Heart left ventricle (tissue), 16 donors: ENCODE results near the gene RPS8. TPM values are rescaled to one million over a fixed set of nuclear protein-coding genes. Genes with fewer than 3 reads are reported as not detected.

Experiments used
- ATAC-seq, 4 donors: fragments of 200-7000 bp; cut with Tn5 transposase; one replicate each; pipeline ENCODE4 v1.9.1; 2020 to 2022; ENCODE audit warnings: moderate library complexity in 4 of 4, mild to moderate bottlenecking in 3 of 4, moderate number of reproducible peaks in 1 of 4
- DNase-seq, 5 donors: peaks; one replicate each; pipeline ENCODE4 v3.0.0-alpha.2; 2020
- H3K27ac ChIP-seq, 12 donors: fragments of 200-600 bp; sonication (generic) in 4 of 12; one replicate each; pipeline versions ENCODE4 v1.5.0 to v1.8.0; 2016 to 2022; ENCODE audit warnings: mild to moderate bottlenecking in 2 of 12
- H3K27me3 ChIP-seq, 9 donors: fragments of 200-600 bp; sonication (generic) in 2 of 9; one replicate each; pipeline versions ENCODE4 v1.5.1 to v1.8.0; 2016 to 2022; ENCODE audit warnings: mild to moderate bottlenecking in 3 of 9
- H3K36me3 ChIP-seq, 9 donors: fragments of 200-600 bp; sonication (generic) in 2 of 9; one replicate each; pipeline versions ENCODE4 v1.5.0 to v1.8.0; 2018 to 2022; ENCODE audit warnings: mild to moderate bottlenecking in 2 of 9
- H3K4me1 ChIP-seq, 12 donors: fragments of 200-600 bp; sonication (generic) in 4 of 12; one replicate each; pipeline versions ENCODE4 v1.5.0 to v1.8.0; 2016 to 2022; ENCODE audit warnings: mild to moderate bottlenecking in 3 of 12
- H3K4me3 ChIP-seq, 12 donors: fragments of 200-600 bp; sonication (generic) in 4 of 12; one replicate each; pipeline versions ENCODE4 v1.5.0 to v1.8.0; 2017 to 2022; ENCODE audit warnings: mild to moderate bottlenecking in 9 of 12, moderate library complexity in 4 of 12
- H3K9me3 ChIP-seq, 12 donors: fragments of 200-600 bp; sonication (generic) in 4 of 12; one replicate each; pipeline versions ENCODE4 v1.5.0 to v1.8.0; 2016 to 2022; ENCODE audit warnings: mild to moderate bottlenecking in 1 of 12
- CTCF ChIP-seq, 12 donors: fragments of 200-600 bp; sonication (generic) in 4 of 12; IDR thresholded peaks; one replicate each; pipeline versions ENCODE4 v1.5.0 to v1.8.0; 2018 to 2022; ENCODE audit warnings: antibody characterized with exemption in 12 of 12, mild to moderate bottlenecking in 5 of 12
- POLR2A ChIP-seq, 2 donors: fragments of 450-650 bp; IDR thresholded peaks; one replicate each; pipeline ENCODE4 v1.6.1; 2017; ENCODE audit warnings: antibody characterized with exemption in 2 of 2, mild to moderate bottlenecking in 2 of 2, moderate library complexity in 2 of 2
- WGBS, 4 donors: extraction: QIAGEN DNeasy Blood & Tissue Kit in 2 of 4; methylation state at CpG; one replicate each; pipeline versions ENCODE4 v1.1.5 to v1.1.7; 2013 to 2018; 5-methylcytosine and 5-hydroxymethylcytosine counted together
- intact Hi-C, 10 donors: fragments of 100-400 bp; cut with DNase I; formaldehyde crosslinking; loops; one replicate each; pipeline versions ENCODE4 v1.11.1 to v1.14.2; 2022
- polyA plus RNA-seq, 2 donors: library from polyadenylated mRNA; stranded (reverse); fragments of 200-250 nt; gene quantifications; one replicate each; pipeline ENCODE4 v1.2.3, GENCODE V29; 2013
- total RNA-seq, 9 donors: library from RNA; depleted of rRNA in 2 of 9; stranded (reverse); fragments of >200 nt in 2 of 9; fragmentation: NEBNext Ultra II Directional in 3 of 9; extraction: Animal tissue kit (Norgen Biotek cat#: 25700) in 3 of 9; gene quantifications; one replicate each; pipeline versions ENCODE4 v1.1.0 to v1.2.4, GENCODE V29; 2016 to 2023
- donor health status: ischemic (EF 13 %, LVEDD 7.1; RV severe dilation, severe dysfunction).
- donor health status: healthy with polysubstance abuse.
- donor health status: DM: no; HTN: yes; CAD: no.
- donor health status: DM: no; HTN: no; CAD: no.
- donor health status: ischemic (EF 25% LVEDD 6.9; RV normal size, moderate dysfunction).
- donor health status: ischemic (EF 25% LVEDD 5.7; RV mildly dilated, moderate dysfunction).
- donor health status: healthy.
- donor health status: DM: yes; HTN: yes; CAD: no.
- donor health status: ischemic (EF 35%, LVEDD 5.7; RV mildly dilated, moderate dysfunction).
- donor health status: nonischemic (EF 11% LVEDD 7.7; RV severe dilation, severe dysfunction).
- donor health status: DM: yes; HTN: yes; CAD: no.
- donor health status: PGD.
- donor health status: ischemic (EF 29% LVEDD 5.4; RV normal size, mild dysfunction).
- donor health status: nonischemic (EF 23%, LVEDD 6.1; RV moderate dilation, normal function).

RPS8 gene
- total and polyA plus RNA-seq, 11 donors = 576 to 1,848 (median 967) TPM

- WGBS, 4 donors = 23 to 38% (median 26%) methylated on average over 16 to 25 of the region's 25 CpGs
- H3K4me3 ChIP-seq = peak overlapping the region; percentile 32 to 79 (median 64)
- H3K9me3 ChIP-seq = no peaks in the 10 kb centered on the region
- TF ChIP-seq POLR2A (IDR thresholded peaks at IDR 0.05) = no peak
- peak in 1 of 12 donors; percentile 11 for TF ChIP-seq CTCF (IDR thresholded peaks at IDR 0.05)
- ATAC-seq = peak; percentile 3 to 37 (median 32)
- intact Hi-C loops = loop anchor here in 3 of 10 donors (2.0 kb wide), 2 partner anchors 20 to 22 kb away; partner anchors contain the start of gene PLK3 (in 2 of the 3)
- peaks cover 0 to 6% (median 0%) of the 10 kb centered on the region in 9 donors for H3K36me3 ChIP-seq
- H3K27ac ChIP-seq = peak overlapping the region; percentile 85 to 100 (median 94)
- DNase-seq = peak in 2 of 5 donors; percentile 30 to 52
- H3K27me3 ChIP-seq = no peaks in the 10 kb centered on the region
- peaks cover 0 to 30% (median 15%) of the 10 kb centered on the region in 12 donors for H3K4me1 ChIP-seq
Observed at GRCh38 chr1:44820328-44821239, 45.2 kb downstream of the RPS8 start.

GRCh38 chr1:44821240-44821715 lies 45.9 kb downstream of the RPS8 start:
- 92 to 97% (median 92%) methylated on average over 9 of the region's 9 CpGs for WGBS, 4 donors
- Histone ChIP-seq H3K27ac (peak overlapping the region in 5 of 12 donors; percentile 92 to 100 (median 95)), H3K4me3 (peak overlapping the region in 4 of 12 donors; percentile 68 to 79 (median 72)), H3K36me3 (no peaks in the 10 kb centered on the region), H3K9me3 (no peaks in the 10 kb centered on the region), H3K27me3 (no peaks in the 10 kb centered on the region), H3K4me1 (peaks cover 0 to 37% (median 19%) of the 10 kb centered on the region in 12 donors)
- intact Hi-C loops = loop anchor here in 3 of 10 donors (2.0 kb wide), 2 partner anchors 20 to 22 kb away; partner anchors contain the start of gene PLK3 (in 2 of the 3)
- DNase-seq (peak in 2 of 5 donors; percentile 17 to 37), ATAC-seq (no peak)
- TF ChIP-seq POLR2A (IDR thresholded peaks at IDR 0.05) = no peak
- no peak for TF ChIP-seq CTCF (IDR thresholded peaks at IDR 0.05)

- 85 to 100% (median 90%) methylated on average over 2 to 6 of the region's 6 CpGs for WGBS, 4 donors
- ATAC-seq (no peak), DNase-seq (peak in 2 of 5 donors; percentile 22 to 42)
- no peaks in the 10 kb centered on the region for H3K36me3 ChIP-seq
- H3K4me3 ChIP-seq = no peak overlapping the region
- no peak for TF ChIP-seq CTCF (IDR thresholded peaks at IDR 0.05)
- no peak for TF ChIP-seq POLR2A (IDR thresholded peaks at IDR 0.05)
- H3K9me3 ChIP-seq = no peaks in the 10 kb centered on the region
- H3K4me1 ChIP-seq = peaks cover 0 to 47% (median 20%) of the 10 kb centered on the region in 12 donors
- H3K27ac ChIP-seq = no peak overlapping the region
- intact Hi-C loops = no loop called here
- H3K27me3 ChIP-seq = no peaks in the 10 kb centered on the region
Observed at GRCh38 chr1:44822131-44822701, 46.9 kb downstream of the RPS8 start.
